ENCODE data around the gene ATG2B. TPM values are rescaled to one million over a fixed set of nuclear protein-coding genes. Genes with fewer than 3 reads are reported as not detected.

Gene ATG2B
- total and polyA plus RNA-seq, 2 of the 4 experiments (the other 2 are of a cell fraction) = 6.9 to 22.0 TPM

DNA sequence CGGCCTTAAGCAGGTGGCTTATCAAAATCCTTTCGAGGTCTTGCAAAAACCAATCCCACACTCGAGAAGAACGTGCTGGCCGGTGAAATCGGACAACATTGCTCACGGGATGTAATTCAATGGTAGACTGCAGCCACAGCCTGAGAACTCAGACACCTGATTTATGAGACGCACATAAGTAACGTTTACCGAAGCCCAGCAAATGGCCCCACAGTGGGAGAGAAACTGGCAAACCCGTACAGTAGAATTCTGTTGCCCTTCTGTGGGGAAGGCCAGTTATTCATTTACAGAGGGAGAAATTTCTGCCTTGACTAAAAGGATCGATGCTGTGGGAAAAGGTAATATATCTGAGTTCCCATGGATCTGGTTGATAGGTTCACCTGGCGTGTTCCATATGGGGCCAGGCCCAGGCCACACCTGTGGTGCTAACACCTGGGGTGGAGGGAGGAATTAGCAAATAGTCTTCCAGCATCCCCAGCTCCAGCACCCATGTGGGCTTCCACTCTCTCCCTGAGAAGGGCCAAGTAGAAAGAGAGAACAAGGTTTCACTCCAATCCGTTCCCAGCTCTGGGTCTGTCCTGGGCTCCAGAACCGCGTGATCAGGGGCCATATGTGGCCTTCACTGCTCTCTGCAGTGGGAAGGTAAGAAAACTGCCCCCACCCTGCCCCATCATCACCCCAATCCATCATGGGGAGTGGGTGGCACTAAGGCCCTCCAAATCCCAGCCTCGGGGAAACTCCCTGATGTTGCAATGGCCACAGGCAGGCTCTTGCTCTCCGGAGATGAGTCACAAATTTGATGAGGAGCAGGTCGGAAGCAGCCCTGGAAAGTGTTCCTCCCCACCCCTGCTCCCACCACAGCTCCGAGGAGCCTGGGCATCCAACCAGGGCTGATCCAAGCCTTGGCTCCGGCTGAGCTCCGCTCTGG lies 94.4 kb downstream of the ATG2B start (continued):
- TF ChIP-seq MAZ (IDR thresholded peaks at IDR 0.05; ENCODE audit: borderline replicate concordance, low read depth, low read length) (peak; percentile 91), RCOR1 (IDR thresholded peaks at IDR 0.05; ENCODE audit: insufficient replicate concordance, low read length) (peak; percentile 69), MXI1 (IDR thresholded peaks at IDR 0.05; ENCODE audit: borderline replicate concordance, low read depth, low read length) (no peak)

DNA sequence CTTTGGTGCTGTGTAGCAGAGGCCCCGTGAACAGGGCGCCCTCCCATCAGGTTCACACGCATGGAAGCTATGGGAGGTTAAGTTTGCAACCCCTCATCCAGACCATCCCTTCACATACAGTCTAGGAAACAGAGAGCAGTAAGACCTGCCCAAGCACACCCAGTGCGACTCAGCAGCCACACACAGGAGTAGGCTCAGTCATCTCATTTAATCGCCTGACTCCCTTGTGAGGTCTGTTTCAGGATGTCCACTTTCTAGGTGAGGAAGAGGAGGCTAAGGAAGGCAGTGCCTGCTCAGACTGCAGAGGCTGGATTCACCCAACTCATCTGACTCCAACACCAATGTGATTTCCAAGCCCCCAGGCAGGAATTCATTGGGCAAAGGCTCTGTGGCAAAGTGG lies 95.2 kb downstream of the ATG2B start:
- DNase-seq (peak; percentile 69), ATAC-seq (ENCODE audit: low read depth) (no peak)
- Histone ChIP-seq H3K79me1 (ENCODE audit: low read depth in 1 of 2, low read length in 2 of 2) (peaks cover 16 to 59% of the 10 kb centered on the region in 2 experiments), H4K8ac (ENCODE audit: low read depth in 2 of 2, low read length in 2 of 2) (peak overlapping the region; percentile 67 to 88), H3K9me3 (ENCODE audit: control insufficient read depth, insufficient read depth, low read length) (0 out of 2 replicates have a peak, but pooled peaks cover 2% of the 10 kb centered on the region), H3K36me3 (ENCODE audit: control insufficient read depth, insufficient read depth, low read length) (peaks cover 42% of the 10 kb centered on the region), H4K5ac (ENCODE audit: low read depth, low read length) (peak overlapping the region; percentile 54), H2AK5ac (ENCODE audit: low read depth, low read length) (peak overlapping the region; percentile 95), H4K91ac (ENCODE audit: insufficient read depth, low read depth, low read length) (peak overlapping the region; percentile 95), H3K4me2 (ENCODE audit: low read depth, low read length) (no peak overlapping the region), H2BK5ac (ENCODE audit: low read depth, low read length, poor library complexity, severe bottlenecking) (peak overlapping the region; percentile 86), H2BK15ac (ENCODE audit: low read depth, low read length) (peak overlapping the region; percentile 79; the same call in 2 of the 3 replicates), H3K9me1 (ENCODE audit: insufficient read depth, low read length) (peaks cover 28% of the 10 kb centered on the region), H3K4ac (ENCODE audit: low read depth, low read length) (peak overlapping the region; percentile 95), H3K27ac (ENCODE audit: insufficient read depth, low read length) (peak overlapping the region; percentile 70), H3K23ac (ENCODE audit: low read depth, low read length) (peak overlapping the region; percentile 81), H2BK20ac (ENCODE audit: low read depth, low read length) (peak overlapping the region; percentile 98), H3K18ac (ENCODE audit: low read depth, low read length) (peak overlapping the region; percentile 85), H3K4me3 (ENCODE audit: insufficient read depth, low read depth, low read length) (no peak overlapping the region), H2AFZ (replicated peaks; ENCODE audit: low read length, poor library complexity) (peak overlapping the region; percentile 2), H2AK9ac (replicated peaks; ENCODE audit: low read depth, low read length, poor library complexity) (peak overlapping the region; percentile 95), H3K27me3 (ENCODE audit: control insufficient read depth, insufficient read depth, low read length) (no peaks in the 10 kb centered on the region), H3K4me1 (ENCODE audit: control insufficient read depth, insufficient read depth, low read length) (peaks cover 37% of the 10 kb centered on the region), H3K14ac (replicated peaks; ENCODE audit: low read depth, low read length) (peak overlapping the region; percentile 11), H4K20me1 (ENCODE audit: insufficient read depth, low read length) (peaks cover 11% of the 10 kb centered on the region), H3K9ac (ENCODE audit: low read depth, low read length) (0 out of 2 replicates have a peak overlapping the region, but pooled peaks have one; percentile 3), H3K56ac (ENCODE audit: extremely low read depth, insufficient read depth, low read length) (0 out of 2 replicates have a peak overlapping the region, but pooled peaks have one; percentile 46), H2BK120ac (ENCODE audit: low read depth, low read length) (peak overlapping the region; percentile 89)
- dilution Hi-C loops (cut with HindIII; ENCODE audit: low sequenced_read_pairs, unreplicated experiment) (no loop called here), in situ Hi-C loops (cut with MboI; ENCODE audit: low sequenced_read_pairs) (loop anchor here (25.0 kb wide), 1 partner anchor 731 kb away; the partner anchor contains the start of gene GLRX5), intact Hi-C loops (cut with micrococcal nuclease) (loop anchor here (5.0 to 10.0 kb wide), 2 partner anchors 146 to 733 kb away; partner anchors contain the start of gene GLRX5)
- WGBS, 2 experiments (ENCODE audit: extremely low coverage in 2 of 2, insufficient read length in 1 of 2) = no CpG with 5 or more reads among the region's 5 CpGs
- no TSS peak for BruUV-seq (replicated peaks)
- ChIA-PET CTCF (interaction anchor here (1.2 kb wide), 1 partner anchor 169 kb away, joined by 4 read pairs; no protein-coding TSS in a partner anchor), POLR2A (ENCODE audit: unreplicated experiment) (no interaction called here)
- TF ChIP-seq CEBPB (IDR thresholded peaks at IDR 0.05; ENCODE audit: low read depth, low read length) (no peak), POLR2A (IDR thresholded peaks at IDR 0.05; ENCODE audit: low read depth, low read length) (no peak), FOS (IDR thresholded peaks at IDR 0.05; ENCODE audit: low read depth, low read length) (no peak), RAD21 (IDR thresholded peaks at IDR 0.05; ENCODE audit: low read length) (no peak), BHLHE40 (IDR thresholded peaks at IDR 0.05; ENCODE audit: low read depth, low read length) (no peak), CHD1 (IDR thresholded peaks at IDR 0.05; ENCODE audit: low read depth, low read length) (no peak), NFE2L2 (IDR thresholded peaks at IDR 0.05; ENCODE audit: low read depth, low read length) (no peak), SMC3 (IDR thresholded peaks at IDR 0.05; ENCODE audit: low read depth, low read length) (no peak), MXI1 (IDR thresholded peaks at IDR 0.05; ENCODE audit: borderline replicate concordance, low read depth, low read length) (no peak), RCOR1 (IDR thresholded peaks at IDR 0.05; ENCODE audit: insufficient replicate concordance, low read length) (no peak), MAZ (IDR thresholded peaks at IDR 0.05; ENCODE audit: borderline replicate concordance, low read depth, low read length) (no peak)
- TF ChIP-seq, protein P1, sequence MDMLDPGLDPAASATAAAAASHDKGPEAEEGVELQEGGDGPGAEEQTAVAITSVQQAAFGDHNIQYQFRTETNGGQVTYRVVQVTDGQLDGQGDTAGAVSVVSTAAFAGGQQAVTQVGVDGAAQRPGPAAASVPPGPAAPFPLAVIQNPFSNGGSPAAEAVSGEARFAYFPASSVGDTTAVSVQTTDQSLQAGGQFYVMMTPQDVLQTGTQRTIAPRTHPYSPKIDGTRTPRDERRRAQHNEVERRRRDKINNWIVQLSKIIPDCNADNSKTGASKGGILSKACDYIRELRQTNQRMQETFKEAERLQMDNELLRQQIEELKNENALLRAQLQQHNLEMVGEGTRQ (IDR thresholded peaks at IDR 0.05; ENCODE audit: low read depth, low read length) = no peak
- TF ChIP-seq, protein P2, sequence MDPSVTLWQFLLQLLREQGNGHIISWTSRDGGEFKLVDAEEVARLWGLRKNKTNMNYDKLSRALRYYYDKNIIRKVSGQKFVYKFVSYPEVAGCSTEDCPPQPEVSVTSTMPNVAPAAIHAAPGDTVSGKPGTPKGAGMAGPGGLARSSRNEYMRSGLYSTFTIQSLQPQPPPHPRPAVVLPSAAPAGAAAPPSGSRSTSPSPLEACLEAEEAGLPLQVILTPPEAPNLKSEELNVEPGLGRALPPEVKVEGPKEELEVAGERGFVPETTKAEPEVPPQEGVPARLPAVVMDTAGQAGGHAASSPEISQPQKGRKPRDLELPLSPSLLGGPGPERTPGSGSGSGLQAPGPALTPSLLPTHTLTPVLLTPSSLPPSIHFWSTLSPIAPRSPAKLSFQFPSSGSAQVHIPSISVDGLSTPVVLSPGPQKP (IDR thresholded peaks at IDR 0.05; ENCODE audit: borderline replicate concordance, low read depth, low read length) = no peak

Measured in IMR-90 (cell line).